OCI-LY7 (cell line): Measurements from ENCODE around the gene TXNIP. TPM values are rescaled to one million over a fixed set of nuclear protein-coding genes. Genes with fewer than 3 reads are reported as not detected.

Source experiments
- BruUV-seq: library from RNA; stranded (reverse); fragments of 400-500 nt; replicated peaks from 2 replicates; lab custom pipeline; 2021; lab: Mats Ljungman, UMichigan
- CTCF ChIA-PET: fragments of 300-600 bp; sonication (Branson Sonifier 250); formaldehyde crosslinking; loops from one replicate; lab custom pipeline; 2022; ENCODE audit warnings: antibody characterized with exemption; ENCODE audit not compliant: unreplicated experiment; lab: Charles Lee
- POLR2A ChIA-PET: fragments of 300-600 bp; sonication (Branson Sonifier 250); formaldehyde crosslinking; loops from one replicate; lab custom pipeline; 2022; ENCODE audit warnings: antibody characterized with exemption; lab: Charles Lee
- DNase-seq: peaks from one replicate; pipeline ENCODE4 v3.0.0-alpha.2; 2015; ENCODE audit warnings: low spot score
- H2AFZ ChIP-seq: fragments of 200-600 bp; sonication (generic), shearing (Covaris generic); 2 replicates; pipeline ENCODE4 v1.6.1; 2014; ENCODE audit warnings: mild to moderate bottlenecking, antibody characterized with exemption, low read length, moderate library complexity
- H3K27ac ChIP-seq: fragments of 200-600 bp; sonication (generic); 2 replicates; pipeline ENCODE4 v1.5.1; 2014; ENCODE audit warnings: mixed run types, low read depth, mild to moderate bottlenecking, moderate library complexity, low read length, inconsistent platforms; ENCODE audit not compliant: poor library complexity, severe bottlenecking
- H3K36me3 ChIP-seq: fragments of 200-600 bp; sonication (generic); 2 replicates; pipeline ENCODE4 v1.6.1; 2014; ENCODE audit warnings: mild to moderate bottlenecking, antibody characterized with exemption, low read length, moderate library complexity, mixed read lengths; ENCODE audit not compliant: insufficient read depth
- H3K4me1 ChIP-seq: fragments of 200-600 bp; sonication (generic); 2 replicates; pipeline ENCODE4 v1.5.1; 2014; ENCODE audit warnings: mild to moderate bottlenecking, low read length; ENCODE audit not compliant: insufficient read depth, poor library complexity, severe bottlenecking
- H3K4me2 ChIP-seq: fragments of 200-600 bp; sonication (generic); 2 replicates; pipeline ENCODE4 v1.6.1; 2014; ENCODE audit warnings: mild to moderate bottlenecking, low read length
- H3K4me3 ChIP-seq: fragments of 200-600 bp; sonication (generic); 2 replicates; pipeline ENCODE4 v1.5.1; 2014; ENCODE audit warnings: mild to moderate bottlenecking, low read depth, low read length; ENCODE audit not compliant: poor library complexity, severe bottlenecking
- H3K79me2 ChIP-seq: fragments of 200-600 bp; sonication (generic); 2 replicates; pipeline ENCODE4 v1.6.1; 2016; ENCODE audit warnings: low read depth, mild to moderate bottlenecking, low read length, moderate library complexity, mixed read lengths; ENCODE audit not compliant: insufficient read depth
- H3K9me2 ChIP-seq: fragments of 200-600 bp; sonication (generic); 2 replicates; pipeline ENCODE4 v1.6.1; 2016; ENCODE audit warnings: mild to moderate bottlenecking, low read length, mixed read lengths; ENCODE audit not compliant: insufficient read depth
- H3K9me3 ChIP-seq: fragments of 200-600 bp; sonication (generic); 2 replicates; pipeline ENCODE4 v1.6.1; 2014; ENCODE audit warnings: mild to moderate bottlenecking, mixed run types, low read length, mixed read lengths
- H4K20me1 ChIP-seq: fragments of 200-600 bp; sonication (generic); 2 replicates; pipeline ENCODE4 v1.6.1; 2014; ENCODE audit warnings: mild to moderate bottlenecking, antibody characterized with exemption, low read length, moderate library complexity, mixed read lengths; ENCODE audit not compliant: insufficient read depth
- EZH2phosphoT487 ChIP-seq: fragments of 200-600 bp; sonication (generic); IDR thresholded peaks from 2 replicates; pipeline ENCODE4 v1.6.1; 2018; ENCODE audit warnings: low read depth, borderline replicate concordance, mild to moderate bottlenecking, mixed run types, antibody characterized with exemption, low read length, moderate library complexity, mixed read lengths
- intact Hi-C: fragments of 100-400 bp; cut with micrococcal nuclease; formaldehyde crosslinking; loops from one replicate; pipeline ENCODE4 v1.10.0; 2022; ENCODE audit not compliant: unreplicated experiment
- total RNA-seq, 2 experiments: library from RNA; depleted of rRNA in 1 of 2; stranded (reverse); fragments of >200 nt in 1 of 2; shearing (Covaris generic) in 1 of 2; gene quantifications; 2 replicates each; pipeline ENCODE4 v1.2.3, GENCODE V29; 2014 to 2022
- TF ChIP-seq, protein P1 (sequence below): fragments of 200-600 bp; sonication (generic); conservative IDR thresholded peaks from 2 replicates; pipeline ENCODE4 v1.5.1; 2014; ENCODE audit warnings: mild to moderate bottlenecking, antibody characterized with exemption, low read length, moderate library complexity, mixed read lengths

Gene TXNIP
- total RNA-seq, 2 experiments from 2014 or later: 50.3 to 144 TPM

DNA sequence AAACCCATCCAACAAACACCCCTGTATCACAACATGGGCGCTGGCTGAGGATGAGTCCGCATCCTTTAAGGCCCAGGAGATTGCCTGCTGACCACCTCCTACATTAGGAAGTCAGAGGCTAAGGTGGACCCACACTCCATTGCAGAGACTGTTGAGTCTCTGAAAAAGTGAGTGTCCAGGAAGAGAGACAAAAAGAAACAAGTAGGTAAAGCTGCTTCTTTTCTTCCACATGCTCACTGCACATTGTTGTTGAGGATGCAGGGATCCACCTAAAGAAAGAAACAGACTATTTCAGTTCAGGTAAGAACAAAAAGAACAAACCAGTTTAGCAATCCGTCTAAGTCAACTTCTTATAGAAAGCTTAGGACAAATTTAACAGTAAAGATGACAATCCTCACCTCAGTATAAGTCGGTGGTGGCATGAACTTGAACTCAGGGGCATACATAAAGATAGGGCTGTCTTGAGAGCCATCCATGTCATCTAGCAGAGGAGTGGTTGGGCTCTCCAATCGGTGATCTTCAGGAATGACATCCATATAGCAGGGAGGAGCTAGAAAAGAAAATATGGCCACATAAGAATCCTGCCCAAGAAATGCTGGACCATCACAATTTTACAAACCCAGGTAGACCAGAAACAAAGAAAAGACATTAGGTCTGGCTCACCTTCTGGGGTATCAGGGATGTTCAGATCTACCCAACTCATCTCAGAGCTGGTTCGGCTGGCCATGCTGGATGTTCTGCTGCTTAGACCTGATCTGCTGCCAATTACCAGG lies 2.6 kb downstream of the TXNIP start:
- Histone ChIP-seq H3K4me1 (peaks cover 36% of the 10 kb centered on the region), H3K36me3 (peaks cover 43% of the 10 kb centered on the region), H3K9me3 (no peaks in the 10 kb centered on the region), H3K4me2 (peak overlapping the region; percentile 97), H3K79me2 (peaks cover 32% of the 10 kb centered on the region; the same call in 1 of the 2 replicates), H3K9me2 (no peaks in the 10 kb centered on the region), H3K4me3 (peak overlapping the region; percentile 81), H2AFZ (no peak overlapping the region), H4K20me1 (no peaks in the 10 kb centered on the region), H3K27ac (no peak overlapping the region)
- ChIA-PET POLR2A (interaction anchor here (0.8 to 8.3 kb wide), 4 partner anchors 9 to 29 kb away, joined by 3 to 67 read pairs (median 6); partner anchors contain the start of genes ANKRD34A and POLR3GL), CTCF (no interaction called here)
- BruUV-seq: no TSS peak
- TF ChIP-seq EZH2phosphoT487: no peak
- TF ChIP-seq, protein P1, sequence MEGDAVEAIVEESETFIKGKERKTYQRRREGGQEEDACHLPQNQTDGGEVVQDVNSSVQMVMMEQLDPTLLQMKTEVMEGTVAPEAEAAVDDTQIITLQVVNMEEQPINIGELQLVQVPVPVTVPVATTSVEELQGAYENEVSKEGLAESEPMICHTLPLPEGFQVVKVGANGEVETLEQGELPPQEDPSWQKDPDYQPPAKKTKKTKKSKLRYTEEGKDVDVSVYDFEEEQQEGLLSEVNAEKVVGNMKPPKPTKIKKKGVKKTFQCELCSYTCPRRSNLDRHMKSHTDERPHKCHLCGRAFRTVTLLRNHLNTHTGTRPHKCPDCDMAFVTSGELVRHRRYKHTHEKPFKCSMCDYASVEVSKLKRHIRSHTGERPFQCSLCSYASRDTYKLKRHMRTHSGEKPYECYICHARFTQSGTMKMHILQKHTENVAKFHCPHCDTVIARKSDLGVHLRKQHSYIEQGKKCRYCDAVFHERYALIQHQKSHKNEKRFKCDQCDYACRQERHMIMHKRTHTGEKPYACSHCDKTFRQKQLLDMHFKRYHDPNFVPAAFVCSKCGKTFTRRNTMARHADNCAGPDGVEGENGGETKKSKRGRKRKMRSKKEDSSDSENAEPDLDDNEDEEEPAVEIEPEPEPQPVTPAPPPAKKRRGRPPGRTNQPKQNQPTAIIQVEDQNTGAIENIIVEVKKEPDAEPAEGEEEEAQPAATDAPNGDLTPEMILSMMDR: no peak
- intact Hi-C loops: no loop called here
- no peak for DNase-seq

DNA sequence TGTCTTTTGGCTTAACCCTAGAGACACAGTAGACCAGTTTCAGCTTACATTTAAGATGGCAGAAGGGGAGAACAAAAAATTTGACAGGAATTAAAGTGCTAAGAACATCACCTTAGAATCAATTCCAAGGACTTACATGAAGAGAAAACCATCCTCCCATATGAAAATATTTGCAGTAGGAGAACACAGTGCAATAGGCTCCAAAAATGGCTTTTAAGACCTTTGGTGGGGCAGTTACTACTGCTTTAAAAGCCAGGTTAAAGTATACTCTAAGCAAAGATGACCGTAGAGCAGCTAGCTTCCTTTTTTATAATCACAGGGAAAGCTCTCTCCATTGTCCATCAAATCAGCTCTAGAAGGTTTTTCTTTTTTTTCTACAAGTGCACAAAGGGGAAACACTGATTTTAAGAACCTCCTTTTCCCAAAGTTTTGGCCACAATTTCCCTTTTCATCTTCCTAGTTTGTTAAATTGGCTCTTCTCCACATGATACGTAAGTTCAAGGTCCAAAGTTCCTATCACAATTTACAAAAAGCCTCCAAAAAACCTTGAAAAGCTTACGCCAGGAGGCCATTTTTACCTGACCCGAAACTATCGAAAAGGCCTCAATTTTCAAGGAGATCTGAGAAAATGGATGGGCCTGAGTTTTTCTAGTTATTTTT lies 3.3 kb downstream of the TXNIP start:
- H3K4me1 ChIP-seq: peaks cover 40% of the 10 kb centered on the region
- intact Hi-C loops: no loop called here
- H3K27ac ChIP-seq: no peak overlapping the region
- peak overlapping the region; percentile 97; the same call in 1 of the 2 replicates for H3K4me2 ChIP-seq
- ChIA-PET CTCF (no interaction called here), POLR2A (interaction anchor here (0.7 to 8.3 kb wide), 5 partner anchors 9 to 35 kb away, joined by 3 to 67 read pairs (median 4); partner anchors contain the start of gene LIX1L)
- no peaks in the 10 kb centered on the region for H3K9me2 ChIP-seq
- BruUV-seq: no TSS peak
- H2AFZ ChIP-seq: no peak overlapping the region
- no peaks in the 10 kb centered on the region for H3K9me3 ChIP-seq
- TF ChIP-seq EZH2phosphoT487: no peak
- TF ChIP-seq, protein P1: no peak
- no peak for DNase-seq
- no peak overlapping the region for H3K4me3 ChIP-seq
- H3K79me2 ChIP-seq: peaks cover 32% of the 10 kb centered on the region; the same call in 1 of the 2 replicates
- H4K20me1 ChIP-seq: no peaks in the 10 kb centered on the region
- peaks cover 43% of the 10 kb centered on the region for H3K36me3 ChIP-seq
